Fibroblast of skin of scalp (primary cell): ENCODE results near the gene PRCD.
"Not testable (repeated sequence)": the region's sequence is repeated elsewhere in the genome, so short reads cannot be mapped to it uniquely, and the experiment has no call there.

ENCODE experiments used
- DNase-seq: peaks from one replicate; pipeline ENCODE4 v3.0.0-alpha.2; 2013

The PRCD gene

DNA sequence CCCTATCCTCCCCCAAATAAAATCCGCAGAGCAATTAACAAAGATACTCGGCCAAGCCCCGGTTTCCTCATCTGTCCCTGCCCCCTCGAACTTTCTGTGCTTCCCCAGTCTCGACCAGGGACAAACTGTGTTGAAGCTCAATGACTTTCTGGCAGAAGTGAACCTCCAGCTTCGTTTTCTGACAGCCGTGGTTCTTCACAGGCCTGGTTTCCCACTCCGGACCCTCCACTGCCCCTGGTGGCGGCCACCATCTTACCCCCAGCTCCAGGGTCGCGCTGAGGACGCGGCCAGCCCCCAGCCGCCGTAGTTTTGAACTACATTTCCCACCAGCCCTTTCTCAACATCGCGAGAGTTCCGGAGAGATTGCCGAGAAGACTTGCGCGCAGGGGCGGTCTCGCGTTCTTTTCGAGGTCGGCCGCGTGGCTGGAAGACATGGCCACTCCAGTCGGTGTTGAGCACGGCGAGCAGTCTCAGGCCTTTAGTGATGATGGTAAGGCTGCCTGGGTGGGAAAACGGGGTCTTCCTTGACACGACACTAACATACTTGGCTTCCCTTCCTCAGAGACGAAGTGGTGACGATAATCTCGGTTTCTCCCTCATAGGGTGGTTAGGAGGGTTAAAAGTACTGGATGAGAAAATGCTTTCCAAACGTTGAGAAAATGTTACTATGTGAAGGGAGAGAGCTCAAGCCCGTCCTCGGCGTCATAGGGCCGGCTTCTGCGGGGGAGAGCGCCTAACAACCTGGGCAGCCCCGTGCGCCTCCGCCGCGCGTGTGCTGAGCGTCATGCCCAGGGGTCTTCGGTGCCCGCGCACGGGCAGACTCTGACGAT, 17.7 kb downstream of the PRCD start:
- DNase-seq = peak; percentile 98

DNA sequence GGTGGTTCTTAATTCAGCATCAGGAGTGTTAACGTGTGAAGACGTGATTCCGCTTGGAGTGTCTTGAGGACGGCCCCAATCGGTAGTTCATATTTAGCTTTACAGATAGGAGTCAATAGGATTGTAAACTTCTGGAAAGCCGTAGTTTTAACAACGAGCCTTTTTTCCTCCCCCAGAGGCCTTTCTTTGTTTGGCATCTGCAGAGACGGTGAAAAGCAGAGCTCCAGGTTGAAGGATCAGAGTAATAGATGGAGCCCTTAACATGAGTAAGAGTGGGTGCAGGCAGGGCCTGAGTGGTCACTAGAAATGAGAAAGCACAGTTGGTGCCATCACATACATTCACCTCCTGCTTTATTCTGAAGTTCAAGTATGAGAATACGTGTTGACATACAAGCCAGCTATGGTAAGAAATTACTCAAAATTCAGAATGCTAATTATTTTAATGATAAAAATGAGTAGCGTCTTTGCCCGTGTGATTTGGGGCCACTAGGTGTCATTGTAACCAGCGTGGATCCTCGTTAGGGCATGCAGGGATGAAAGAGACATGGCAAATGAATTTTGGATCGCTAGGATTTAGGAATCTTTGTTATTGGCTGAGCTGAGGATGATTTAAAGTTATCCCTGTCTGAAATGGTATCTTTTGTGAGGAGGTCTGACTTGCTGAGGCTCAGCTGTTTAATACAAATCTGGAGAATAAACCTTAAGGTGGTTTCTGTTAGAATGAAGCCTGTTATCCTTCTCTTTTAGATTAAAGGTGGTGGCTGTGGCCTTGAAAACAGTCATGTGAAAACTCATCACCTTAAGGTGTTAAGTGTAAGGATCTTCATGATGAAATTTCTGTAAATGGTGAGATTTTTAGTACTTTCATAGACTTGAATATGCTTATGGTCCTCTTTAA, 18.6 kb downstream of the PRCD start:
- DNase-seq = peak; percentile 43

DNA sequence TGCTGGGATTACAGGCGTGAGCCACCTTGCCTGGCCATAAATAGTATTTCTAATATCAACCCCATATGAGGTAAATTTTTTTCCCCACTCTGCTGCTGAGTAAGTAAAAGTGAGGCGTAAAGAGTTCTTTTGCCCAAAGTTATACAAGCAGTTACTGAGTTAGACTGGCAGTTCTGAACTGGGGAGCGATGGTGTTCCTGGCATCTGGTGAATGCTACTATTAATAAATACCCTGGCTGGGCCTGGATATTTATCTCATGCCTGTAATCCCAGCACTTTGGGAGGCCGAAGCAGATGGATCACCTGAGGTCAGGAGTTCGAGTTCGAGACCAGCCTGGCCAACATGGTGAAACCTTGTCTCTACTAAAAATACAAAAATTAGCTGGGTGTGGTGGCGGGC, 19.6 kb downstream of the PRCD start:
- DNase-seq = not testable (repeated sequence)

DNA sequence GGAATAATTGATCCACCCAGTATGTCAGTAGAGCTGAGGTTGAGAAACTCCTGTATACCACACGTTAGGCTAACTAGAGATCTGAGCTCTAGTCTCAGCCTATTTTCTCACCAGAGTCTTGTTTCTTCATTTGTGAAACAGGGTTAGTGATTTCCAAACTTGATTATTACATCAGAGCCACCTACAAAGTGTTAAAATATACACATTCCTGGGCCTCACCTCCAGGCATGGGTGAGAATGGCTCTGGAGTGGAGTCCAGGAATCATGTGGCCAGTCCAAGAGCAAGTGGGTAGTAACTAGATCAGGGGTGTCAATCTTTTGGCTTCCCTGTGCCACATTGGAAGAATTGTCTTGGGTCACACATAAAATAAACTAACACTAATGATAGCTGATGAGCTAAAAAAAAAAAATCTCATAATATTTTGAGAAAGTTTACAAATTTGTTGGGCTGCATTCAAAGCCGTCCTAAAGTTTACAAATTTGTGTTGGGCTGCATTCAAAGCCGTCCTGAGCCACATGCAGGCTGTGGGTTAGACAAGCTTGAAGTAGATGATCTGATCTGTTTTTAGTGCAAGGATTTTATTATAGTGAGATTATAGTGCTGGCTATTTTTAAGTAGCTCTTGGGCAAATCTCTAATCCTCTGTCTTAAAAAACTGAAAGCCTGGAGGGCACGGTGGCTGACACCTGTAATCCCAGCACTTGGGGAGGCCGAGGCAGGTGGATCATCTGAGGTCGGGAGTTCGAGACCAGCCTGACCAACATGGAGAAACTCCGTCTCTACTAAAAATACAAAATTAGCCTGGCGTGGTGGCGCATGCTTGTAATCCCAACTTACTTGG, 20.4 kb downstream of the PRCD start:
- no peak for DNase-seq

DNA sequence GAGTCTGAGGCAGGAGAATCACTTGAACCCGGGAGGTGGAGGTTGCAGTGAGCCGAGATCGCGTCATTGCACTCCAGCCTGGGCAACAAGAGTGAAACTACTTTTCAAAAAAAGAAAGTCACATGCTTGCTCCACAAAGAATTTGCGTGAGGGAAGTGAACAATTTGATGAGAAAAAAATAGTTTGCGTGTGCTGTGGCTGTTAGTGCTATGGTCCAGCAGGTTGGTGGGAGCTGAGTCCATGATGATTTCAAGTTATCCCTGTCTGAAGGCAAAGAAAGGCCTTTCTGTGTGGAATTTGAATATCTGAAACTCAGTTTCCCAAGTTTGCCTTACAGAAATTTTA, 21.0 kb downstream of the PRCD start:
- DNase-seq = no peak

DNA sequence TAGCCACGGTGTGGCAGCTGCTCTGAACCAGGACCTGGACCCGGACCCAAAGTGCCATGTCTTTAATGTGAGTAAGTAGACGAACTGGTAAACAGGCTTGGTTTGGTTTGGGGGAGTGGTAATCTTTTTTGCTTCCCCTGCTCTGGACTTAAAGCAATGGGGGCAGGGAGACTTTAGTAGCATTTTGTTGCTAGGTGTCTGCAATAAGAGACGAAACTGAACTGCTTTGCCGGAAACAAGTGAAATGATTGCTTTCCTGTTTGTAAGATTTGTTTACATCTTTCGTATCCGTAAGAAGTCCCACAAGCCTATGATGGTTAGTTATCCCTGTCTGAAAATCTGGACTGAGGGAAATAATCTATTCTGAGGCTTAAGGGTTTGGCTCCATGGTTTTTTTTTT, 21.5 kb downstream of the PRCD start:
- no peak for DNase-seq

DNA sequence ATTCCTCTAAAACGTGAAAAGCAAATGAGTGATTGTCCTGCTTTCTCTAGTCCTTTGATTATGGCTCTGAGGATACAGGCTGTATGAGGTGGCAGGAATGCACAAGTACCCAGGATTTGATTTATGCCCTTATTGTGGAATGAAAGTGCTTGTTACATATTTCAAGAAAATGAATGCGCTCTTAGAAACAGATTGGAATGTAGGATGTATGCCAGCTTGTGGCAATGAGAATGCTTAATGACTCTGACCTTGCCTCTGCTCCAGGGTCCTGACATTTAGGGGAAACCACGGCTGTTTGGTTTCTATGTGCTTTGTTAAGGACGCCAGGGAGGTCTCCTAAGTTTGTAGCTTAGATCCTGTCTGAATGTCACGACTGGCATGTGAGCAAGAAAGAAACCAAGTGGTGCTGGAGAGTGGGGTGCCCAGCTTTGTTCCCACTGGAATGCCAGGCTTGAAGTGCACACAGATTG, 22.0 kb downstream of the PRCD start:
- DNase-seq = peak; percentile 57

DNA sequence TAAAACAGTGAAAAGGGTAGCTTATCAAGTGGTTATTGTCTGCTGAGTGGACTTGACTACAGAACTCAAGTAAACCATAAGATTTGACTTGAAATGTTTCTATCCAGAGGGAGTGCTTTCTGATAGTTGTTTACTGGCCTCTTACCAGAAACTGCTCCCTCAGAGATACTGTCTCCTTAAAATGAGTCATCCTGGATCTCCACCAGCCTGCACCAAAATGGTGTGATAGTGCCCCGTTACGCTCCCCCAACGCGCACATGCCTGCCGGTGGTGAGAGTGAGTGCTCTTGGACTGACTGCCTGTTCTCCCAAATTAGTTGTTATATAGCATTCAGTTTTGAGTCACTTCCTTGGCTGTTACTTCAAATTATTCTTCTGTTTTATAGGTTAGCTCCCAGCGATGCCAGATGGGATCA, 22.9 kb downstream of the PRCD start:
- peak; percentile 53 for DNase-seq

DNA sequence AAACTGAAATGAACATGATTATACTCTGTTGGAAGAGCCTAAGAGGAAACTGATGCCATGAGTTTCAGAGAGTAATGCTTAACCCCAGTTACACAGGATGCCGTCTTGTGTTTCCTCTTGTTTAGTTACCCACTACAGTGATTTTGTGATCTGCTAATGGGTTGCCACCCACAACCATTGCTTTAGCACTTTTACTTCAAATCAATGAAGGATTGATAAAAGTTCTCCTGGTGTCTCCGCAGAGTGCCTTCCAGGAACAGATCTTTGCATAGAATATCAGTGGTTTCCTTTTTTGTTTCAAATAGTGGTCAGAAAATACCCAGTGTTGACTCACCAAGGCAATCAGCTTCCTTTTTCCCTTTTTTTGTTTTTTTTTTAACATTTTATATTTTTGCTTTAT, 23.5 kb downstream of the PRCD start:
- DNase-seq = not testable (repeated sequence)

DNA sequence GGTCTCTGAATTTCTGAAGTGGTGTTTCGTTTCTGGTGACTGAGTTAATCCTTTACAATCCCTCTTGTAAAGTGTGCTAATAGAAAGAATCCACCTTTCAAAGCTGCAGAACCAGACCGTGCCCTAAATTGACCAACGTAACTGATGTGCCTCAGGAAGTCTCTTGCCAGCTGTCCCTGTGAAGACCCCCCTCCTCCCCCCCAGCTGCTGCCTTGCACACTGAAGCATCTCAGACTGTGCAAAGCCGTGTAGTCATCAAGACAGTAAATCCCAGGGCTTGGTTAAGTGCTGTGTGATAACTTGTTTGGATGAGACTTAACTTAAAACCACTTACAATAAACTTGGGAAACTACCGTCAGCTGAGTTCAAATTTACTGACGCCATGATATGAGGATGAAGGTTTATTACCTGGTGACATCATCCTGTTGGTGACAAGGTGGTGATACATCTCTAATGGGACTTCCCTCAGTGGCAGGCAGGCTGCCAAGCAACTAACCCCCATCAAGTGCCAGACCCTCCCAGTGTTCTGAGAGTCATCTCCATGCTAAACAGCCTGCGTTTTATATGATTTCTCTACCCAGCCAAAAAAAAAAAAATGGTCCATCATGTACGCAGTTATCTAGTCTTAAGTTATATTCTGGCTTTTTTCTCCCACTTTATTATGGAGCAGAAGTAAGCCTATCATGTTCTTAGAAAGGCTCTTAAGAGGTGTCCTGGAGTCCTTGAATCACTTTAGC, 25.3 kb downstream of the PRCD start:
- DNase-seq = not testable (repeated sequence)

DNA sequence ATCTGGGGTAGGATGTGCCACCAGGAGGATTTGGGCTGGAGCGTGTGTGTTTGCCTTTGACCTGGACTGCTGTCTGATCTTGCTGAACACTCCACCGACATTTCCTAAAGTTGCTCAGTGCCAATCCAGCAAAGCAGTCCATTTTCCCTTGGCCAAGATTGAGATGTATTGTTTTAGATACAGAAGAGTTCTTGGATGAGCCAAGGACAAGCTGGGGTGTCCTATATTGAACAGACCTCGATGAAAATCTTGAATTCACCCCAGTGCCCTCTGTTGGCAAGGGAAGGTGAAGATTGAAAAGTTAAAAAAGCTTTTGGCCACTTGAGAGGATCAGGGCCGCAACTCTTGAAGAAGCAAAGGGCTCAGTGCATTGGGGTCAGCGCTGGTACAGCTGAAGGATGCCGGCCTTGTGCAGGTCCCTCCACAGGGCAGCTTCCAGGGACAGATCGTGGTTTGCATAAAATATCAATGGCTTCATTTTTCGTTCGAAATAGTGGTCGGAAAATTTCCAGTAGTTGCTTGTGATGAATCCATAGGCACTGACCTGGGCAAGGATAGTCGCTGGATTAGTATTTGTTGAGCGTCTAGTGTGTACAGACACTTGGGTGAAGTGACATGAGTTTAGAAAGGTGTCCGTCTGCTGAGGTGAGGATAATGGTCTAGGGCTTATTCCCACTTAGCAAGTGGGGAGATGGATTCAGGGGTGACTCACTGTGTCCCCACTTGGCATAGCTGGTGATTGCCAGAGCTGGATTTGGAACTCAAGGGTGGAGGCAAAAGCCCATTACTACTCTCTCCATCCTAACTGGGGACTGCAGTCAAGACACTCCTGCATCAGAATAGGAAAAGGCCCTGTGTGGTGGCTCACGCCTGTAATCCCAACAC, 26.1 kb downstream of the PRCD start:
- no peak for DNase-seq

DNA sequence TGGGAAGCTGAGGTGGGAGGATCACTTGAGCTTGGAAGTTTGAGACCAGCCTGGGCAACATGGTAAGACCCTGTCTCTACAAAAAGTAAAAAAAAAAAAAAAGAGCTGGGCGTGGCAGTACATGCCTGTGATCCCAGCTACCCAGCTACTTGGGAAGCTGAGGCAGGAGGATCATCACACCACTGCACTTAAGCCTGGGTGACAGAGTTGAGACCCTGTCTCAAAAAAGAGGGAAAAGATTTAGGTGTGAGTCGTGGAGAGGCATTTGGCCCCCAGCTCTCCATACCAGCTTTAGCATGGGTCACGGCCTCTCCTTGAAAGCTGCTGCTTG, 26.7 kb downstream of the PRCD start:
- DNase-seq = no peak

DNA sequence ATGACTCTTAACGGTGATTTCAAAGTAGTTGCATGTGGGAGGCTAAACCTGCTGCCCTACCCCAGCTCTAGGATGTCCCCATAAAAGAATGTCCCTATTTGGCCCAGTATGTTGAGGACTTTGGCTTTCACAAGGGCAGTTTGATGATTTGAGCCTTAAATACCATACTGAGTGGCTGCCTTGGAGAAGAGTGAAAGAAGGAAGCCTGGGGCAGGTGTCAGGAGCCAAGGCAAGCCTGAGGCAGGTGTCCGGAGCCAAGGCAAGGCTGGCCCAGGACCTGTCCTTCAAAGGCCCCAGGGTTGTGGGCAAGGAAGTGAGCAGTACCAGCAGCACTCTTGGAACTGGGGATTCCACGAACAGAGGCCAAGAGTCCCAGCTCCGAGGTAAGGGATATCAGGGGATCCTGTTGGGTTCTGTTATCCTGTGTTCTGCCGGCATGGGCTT, 27.2 kb downstream of the PRCD start:
- no peak for DNase-seq

DNA sequence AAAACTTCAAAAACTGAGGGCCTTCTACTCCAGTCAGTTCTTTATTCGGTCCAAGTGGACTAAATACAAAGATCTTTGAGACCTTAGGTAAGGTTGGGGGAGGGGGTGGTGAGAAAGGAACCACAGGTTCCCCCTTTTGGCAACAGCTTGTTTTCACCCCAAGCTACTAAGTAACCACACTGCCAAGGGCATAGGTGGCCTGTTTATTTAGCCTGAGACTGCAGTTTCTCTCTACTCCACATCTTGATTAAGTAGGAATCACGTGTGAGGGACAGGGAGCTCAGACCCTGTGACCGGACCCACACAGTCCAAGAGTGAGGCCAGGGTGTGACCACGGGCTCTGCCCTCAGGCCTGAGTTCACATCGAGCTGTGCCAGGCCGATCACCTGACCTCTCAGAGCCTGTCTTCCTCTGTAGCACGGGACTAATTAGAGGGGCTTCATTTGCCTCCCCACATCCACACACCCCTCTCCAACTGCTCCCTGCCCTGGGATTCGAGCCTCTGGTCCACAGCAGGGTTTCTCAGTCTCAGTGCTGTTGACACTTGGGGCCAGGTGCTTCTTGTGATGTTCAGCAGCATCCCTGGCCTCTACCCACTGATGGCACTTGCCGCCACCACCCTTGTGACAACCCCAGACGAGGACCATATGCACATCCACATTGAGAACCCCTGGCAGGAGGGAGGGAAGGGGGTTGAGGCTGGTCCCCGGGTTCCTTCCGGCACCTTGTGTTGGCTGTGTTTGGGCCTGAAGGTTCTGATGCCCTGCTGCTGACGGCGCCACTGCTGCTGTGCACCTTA, 28.0 kb downstream of the PRCD start:
- no peak for DNase-seq

DNA sequence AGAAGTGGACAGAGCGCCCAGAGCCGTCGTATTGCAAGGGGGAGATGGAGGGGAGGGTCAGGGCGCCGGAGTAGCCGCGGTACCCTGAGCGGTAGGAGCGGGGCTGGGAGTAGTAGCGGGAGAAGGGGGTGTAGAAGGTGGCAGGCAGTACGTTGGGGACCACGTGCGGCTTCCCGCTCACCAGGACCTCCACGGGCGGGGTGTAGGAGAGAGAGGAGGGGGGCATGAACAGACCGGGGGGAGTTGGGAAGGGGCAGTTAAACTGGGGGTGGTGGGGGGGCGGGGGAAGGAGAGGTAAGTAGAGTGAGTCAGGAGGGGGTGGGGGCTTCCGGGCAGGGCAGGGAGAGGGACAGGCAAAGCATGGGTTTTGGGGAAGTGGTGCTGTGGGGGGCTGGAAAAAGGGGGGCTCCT, 29.0 kb downstream of the PRCD start:
- no peak for DNase-seq

DNA sequence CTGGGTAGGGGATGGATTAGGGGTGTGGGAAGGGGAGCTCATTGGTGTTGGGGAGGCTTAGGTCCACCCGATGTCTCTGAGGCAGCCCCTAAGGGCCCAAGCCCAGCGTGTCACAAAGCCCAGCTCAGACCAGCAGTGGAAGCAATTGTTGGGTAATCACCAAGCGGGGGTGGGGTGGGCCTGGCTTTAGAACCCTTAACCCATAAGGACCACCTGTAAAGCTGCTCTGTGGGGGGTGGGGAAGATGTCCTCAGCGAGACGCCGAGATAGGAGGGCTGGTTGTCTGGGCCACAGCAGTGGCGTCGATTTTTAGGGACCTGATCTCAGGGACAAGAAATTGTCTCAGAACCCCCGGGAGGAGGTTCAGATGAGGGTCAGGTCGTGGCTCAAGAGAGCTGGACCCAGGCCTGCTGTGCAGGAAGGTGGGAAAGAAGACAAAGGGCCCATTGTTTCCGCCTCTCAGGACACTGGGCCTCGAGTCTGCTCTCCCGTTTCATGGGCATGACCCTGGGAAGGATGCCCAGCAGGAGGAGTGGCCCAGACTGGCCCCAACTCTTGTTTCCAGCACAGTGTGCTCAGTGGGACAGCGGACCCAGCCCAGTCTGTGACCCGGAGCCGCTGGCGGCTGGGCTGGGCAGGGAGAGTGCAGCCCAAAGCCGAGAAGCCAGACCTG, 29.9 kb downstream of the PRCD start:
- no peak for DNase-seq

DNA sequence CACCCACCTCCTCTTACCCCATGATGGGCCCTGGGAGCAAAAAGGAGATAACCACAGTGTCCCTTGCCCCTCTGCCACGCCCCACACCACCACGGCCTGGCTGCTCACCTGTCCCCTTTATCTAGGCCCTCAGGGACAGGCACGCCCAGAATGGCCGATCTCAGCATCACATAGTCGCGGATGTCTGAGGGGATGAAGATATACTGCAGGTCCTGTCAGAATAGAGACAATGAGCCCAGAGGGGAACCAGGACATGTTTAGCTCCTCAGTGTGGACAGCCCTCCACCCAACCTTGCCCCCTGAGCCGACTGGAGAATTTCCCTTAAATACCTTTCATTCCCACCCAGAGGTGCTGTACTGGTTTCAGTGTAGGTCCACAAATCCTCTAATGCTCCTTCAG, 30.6 kb downstream of the PRCD start:
- no peak for DNase-seq

DNA sequence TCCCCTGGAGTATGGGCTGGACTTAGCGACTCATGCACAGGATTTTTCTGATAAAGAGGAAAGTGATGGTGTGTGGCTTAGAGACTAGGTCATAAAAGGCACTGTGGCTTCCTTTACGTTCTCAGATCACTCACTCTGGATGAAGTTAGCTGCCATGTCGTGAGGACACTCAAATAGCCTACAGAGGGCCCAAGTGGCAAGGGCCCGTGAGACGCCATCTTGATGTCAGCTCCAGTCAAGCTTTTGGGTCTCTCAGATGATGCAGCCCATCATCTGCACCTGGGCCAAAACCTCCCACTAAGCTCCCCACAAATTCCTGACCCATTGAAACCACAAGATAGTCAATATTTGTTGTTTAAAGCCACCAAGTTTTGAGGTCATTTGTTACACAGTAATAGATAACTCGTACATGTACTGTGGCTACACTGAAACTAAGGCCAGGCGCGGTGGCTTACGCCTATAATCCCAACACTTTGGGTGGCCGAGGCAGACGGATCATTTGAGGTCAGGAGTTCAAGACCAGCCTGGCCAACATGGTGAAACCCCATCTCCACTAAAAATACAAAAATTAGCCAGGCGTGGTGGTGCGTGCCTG, 31.1 kb downstream of the PRCD start:
- no peak for DNase-seq
